GM21367 (cell line): ENCODE data around the gene SCGB1C1.
"Not testable (repeated sequence)": the region's sequence is repeated elsewhere in the genome, so short reads cannot be mapped to it uniquely, and the experiment has no call there.

Source experiments
- ATAC-seq: cut with Tn5 transposase; IDR thresholded peaks from one replicate; pipeline ENCODE4 v1.9.1; 2021; ENCODE audit not compliant: unreplicated experiment

The SCGB1C1 gene

DNA sequence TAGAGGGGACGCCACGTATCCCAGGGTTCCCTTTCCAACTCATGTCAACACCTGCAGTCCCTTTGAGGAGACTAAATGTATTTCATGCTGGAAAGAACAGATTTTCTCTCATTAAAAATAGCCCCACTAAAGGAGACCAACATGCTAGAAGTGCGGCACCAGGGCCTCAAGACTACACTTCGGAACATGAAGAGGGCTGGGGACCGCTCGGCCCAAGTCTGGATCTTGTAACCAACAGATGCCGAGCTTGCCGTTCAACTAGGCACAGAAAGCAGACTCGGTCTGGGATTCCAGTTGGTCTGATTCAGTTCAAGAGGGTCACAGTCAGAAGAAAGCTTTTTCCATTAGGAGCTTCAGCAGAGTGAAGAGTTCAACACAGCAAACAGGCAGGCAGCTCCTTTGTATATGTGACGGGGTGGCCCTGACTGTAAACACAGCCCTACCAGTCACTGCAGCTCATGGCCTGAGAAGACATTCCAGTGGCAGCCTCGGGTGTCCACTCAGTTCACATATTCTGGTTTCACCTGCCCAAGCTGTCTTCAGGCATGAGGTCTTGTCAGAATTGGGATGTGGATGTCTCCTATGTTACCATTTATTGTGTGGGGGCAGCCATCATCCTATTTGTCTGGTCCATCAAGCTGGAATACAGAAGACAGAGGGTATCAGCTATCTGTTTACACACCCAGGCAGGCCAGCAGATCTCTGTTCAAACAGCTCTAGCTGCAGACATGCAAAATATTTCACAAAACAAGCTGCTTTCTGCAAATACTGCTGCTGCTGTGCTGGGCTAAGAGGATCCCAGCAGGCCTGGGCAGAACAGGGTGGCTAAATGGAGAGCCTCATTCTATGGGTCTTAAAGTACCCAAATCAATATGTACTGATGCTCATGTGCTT is 23.4 kb downstream of the SCGB1C1 start:
- no peak for ATAC-seq

DNA sequence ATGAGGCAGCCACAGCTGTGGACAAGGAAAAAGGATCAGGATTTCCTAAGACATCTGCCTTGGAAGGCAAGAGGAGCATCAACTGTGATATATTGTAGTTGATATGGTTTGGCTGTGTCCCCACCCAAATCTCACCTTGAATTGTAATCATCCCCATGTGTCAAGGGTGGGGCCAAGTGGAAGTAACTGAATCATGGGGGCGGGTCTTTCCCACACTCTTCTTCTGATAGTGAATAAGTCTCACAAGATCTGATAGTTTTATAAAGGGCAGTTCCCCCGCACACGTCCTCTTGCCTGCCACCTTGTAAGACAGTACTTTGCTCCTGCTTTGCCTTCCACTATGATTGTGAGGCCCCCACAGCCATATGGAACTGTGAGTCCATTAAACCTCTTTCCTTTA is 24.8 kb downstream of the SCGB1C1 start:
- no peak for ATAC-seq

DNA sequence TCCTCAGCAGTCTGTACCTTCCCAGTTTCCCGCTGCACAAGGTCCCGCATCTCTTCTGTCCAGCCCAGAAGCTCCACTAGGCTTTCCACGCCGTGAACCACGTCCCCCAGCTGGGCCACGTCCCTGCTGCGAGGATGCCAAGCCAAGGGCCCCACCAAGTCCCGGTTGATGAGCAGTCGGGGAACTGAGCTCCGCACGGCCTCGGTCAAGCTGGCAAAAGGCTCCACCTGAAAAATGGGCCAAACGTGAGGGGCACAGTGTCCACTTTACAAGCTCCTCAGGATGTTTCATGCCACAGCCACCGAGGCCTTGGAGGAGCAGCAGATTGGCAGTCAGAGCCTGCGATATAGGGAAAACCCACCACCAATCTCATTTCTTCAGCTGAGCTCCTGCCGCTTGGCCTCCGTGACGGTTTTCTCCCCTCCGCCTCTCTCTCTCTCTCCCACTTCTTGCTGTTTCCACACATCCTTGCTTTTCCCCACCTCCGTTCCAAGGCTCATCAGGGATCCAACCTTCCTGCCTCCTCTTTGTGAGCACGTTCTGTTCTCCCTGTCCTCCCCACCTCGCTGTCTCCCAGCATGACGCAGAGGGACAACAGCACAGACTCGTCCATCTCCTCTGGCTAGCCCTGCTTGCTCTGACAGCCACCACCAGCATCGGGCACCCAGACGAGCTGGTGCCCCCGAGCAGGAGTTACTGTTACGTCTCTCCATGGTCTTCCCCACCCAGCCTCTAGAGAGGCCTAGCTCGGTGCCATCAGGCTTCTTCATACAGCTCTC is 26.1 kb downstream of the SCGB1C1 start:
- no peak for ATAC-seq

DNA sequence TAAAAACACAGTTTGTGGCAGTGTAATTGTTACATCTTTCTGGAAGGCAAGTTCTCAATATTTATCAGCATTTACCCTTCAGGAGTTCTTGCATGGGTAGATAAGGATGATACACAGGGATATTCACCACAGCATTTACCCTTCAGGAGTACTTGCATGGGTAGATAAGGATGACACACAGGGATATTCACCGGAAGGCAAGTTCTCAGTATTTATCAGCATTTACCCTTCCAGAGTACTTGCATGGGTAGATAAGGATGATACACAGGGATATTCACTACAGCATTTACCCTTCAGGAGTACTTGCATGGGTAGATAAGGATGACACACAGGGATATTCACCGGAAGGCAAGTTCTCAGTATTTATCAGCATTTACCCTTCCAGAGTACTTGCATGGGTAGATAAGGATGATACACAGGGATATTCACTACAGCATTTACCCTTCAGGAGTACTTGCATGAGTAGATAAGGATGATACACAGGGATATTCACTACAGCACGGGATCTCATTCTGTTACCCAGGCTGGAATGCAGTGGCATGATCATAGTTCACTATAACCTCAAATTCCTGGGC is 27.9 kb downstream of the SCGB1C1 start:
- ATAC-seq, result not testable (repeated sequence)

DNA sequence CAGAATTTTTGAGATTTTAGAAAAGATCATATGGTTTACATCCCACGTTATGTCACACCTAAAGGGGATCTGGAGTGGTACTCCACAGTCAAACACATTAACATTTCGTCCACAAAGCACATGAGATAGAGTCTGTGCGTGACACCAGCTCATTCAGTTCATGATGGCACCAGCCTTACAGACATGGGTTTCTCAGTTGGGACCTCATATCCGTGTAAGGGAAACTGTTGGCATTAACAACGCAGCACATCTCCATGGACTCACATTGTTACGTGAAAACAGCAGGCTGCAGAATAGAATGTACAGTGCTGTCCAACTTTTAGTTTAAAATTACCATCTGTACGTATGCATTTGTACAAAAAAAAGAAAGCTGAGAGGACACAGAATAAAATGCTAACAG is 28.7 kb downstream of the SCGB1C1 start:
- no peak for ATAC-seq

DNA sequence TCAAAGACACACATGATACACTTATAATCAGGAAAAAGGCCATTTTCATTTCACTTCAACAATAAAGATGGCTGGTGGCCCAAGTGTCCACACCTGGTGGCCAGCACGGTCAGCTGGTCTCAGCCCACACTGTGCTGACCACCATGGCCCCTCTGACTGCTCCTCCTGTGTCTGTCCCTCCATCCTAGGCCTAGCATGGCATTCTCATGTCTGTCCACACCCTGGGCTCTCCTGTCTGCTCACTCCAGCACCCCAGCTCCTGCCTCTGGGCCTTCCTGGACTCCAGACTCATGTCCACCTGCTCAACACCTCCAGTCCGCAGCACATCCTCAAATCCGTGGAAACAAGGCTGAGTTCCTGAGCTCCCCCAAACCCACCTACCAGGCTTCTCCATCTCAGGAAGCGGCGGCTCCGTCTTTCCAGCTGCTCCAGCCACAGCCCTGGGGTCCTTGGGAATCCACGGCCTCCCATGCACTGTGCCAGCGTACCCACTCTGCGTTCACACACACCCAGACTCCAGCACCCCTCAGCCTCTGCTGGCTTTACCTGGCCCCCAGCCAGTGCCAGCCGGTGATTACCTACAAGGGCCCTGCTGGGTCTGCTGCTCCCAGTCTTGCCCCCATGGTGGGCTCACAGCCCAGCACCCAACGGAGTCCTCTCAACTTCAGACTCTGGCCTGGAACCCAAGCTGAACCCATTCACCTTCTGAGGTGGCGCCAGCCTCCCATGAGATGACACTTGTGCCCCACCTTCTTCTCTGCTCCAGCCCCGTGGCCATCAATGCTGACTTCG is 29.3 kb downstream of the SCGB1C1 start:
- no peak for ATAC-seq

DNA sequence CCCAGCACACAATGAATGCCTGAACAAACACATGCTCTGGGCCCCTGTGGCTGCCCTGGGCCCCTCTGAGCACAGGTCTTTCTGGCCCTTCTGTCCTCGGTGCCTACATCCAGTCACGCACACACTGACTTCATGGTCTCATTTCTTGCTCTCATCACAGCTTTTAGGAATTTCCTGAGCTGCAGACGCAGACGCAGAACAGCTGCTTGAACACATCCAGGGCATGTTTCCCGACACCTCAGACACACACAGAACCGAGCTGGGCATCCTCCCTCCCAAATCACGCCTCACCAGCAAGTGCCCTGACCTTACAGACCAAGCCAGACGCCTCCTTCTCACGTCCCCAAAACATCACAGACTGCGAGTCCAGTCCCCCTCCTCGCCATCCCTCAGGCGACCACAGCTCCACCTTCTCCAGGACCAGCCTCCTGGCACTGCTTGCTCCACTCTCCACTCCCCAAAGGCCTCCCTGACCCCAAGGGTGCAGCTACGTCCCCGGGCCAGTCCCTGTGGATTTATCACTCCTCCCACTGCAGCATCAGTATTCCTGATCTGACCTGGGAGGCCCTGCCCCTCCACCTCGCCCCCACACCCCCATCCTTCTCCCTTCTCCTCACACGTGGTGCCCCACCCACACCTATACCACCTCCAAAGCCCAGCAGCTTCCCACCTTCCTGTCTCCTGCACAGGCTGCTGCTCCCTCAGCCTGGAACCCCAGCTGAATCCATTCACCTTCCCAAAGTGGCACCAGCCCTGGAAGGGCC is 30.3 kb downstream of the SCGB1C1 start:
- ATAC-seq, result no peak

DNA sequence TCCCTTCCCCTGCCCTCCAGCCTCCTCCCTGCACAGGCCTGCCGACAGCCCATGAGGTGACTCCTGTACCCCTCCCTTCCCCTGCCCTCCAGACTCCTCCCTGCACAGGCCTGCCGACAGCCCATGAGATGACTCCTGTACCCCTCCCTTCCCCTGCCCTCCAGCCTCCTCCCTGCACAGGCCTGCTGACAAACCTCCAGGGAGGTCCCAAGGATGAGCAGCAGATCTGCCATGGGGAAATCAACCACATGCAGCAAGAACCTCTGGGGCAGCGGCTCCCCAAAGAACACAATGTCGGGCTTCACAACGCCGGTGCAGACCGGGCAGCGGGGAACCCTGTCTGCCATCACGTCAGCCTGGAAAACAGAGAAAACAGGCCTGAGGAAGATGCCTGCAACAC is 31.0 kb downstream of the SCGB1C1 start:
- no peak for ATAC-seq

DNA sequence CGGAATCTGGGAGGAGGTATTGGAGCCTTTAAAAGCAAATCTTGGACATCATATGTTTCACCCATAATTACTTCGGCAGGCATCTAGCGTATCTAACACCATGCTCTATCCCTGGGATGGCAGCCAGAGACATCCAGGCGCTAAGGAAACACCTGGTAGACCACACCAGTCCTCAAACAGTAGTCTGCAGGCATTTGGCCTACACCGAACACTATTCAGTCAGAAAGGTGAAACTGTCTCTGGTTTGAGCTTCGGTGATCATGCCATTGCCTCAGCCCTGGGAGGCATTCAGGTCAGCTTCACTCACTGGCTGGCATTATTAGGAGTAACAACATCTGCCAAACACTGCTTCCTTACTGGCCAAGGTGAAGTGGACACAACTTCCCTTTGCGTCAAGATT is 31.5 kb downstream of the SCGB1C1 start:
- ATAC-seq, result no peak

DNA sequence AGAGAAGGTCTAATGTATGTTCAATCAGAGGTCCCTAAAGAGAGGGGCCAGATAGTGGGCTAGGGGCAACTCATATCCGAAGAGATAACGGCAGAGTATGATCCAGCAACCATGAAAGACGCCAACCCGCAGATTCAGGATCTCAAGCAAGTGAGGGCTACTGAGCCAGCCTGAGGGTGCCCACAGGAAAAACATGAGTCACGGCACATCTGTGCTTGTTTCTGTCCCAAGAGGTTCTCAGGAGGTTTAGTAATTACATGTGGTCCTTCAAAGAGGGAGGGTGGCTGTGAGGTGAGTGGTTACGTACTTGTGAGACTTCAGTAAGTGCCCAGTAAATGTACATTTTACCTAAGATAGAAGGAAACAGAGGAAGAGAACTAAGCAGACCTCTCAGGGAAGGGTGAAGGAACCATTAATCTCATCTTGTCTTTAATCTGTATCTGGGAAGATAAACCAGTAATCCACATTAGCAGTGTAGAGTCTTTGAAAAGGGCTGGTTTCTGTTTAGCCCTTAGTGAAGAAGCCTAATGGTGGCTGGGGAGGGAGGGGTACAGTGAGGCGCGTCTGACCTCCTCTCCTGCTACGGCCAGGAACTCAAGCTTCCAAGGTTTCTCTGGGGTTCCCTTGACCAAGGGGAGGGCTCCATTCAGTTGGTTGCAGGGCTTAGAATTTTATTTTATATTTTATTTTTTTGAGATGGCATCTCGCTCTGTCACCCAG is 33.0 kb downstream of the SCGB1C1 start:
- ATAC-seq, result no peak

DNA sequence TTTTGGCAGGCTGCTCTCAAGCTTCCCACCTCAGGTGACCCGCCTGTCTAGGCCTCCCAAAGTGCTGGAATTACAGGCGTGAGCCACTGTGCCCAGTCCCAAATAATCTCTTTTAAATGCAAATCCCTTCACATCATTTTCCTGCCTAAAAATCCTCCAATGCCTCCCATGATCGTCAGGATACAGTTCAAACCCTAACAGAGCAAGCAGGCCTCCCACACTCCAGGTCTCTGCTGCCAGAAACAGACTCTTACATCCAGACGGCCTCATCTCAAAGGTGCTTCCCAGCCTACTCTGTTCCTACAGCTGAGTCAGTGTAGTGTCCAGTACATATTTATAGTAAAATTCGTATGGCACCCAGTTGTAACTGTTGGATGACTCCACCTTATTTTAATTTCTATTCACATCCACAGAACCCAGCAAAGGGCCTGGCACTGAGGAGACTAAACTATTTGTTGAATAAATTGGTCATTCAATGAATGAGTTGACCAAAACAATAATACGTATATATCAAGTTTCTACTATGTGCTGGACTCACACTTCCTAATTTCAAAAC is 35.0 kb downstream of the SCGB1C1 start:
- ATAC-seq, result no peak

DNA sequence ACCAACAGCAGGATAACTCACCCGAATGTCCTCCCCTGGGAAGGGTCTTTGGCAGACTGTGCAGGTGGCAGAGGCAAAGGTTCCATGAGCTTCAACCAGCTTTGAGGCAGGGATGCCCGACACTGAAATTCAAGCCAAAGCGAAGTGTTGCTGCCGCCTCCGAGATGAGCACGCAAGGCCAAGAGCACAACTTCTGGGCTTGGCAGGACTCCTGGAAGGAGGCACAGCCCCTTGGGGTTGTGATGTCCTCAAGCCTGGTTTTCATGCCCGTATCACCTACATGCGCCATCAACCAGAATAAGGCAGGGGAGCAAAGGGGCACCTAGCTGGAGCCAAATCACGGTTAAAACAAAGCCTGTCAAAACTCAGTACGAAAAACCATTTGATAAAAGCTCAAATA is 37.6 kb downstream of the SCGB1C1 start:
- no peak for ATAC-seq

DNA sequence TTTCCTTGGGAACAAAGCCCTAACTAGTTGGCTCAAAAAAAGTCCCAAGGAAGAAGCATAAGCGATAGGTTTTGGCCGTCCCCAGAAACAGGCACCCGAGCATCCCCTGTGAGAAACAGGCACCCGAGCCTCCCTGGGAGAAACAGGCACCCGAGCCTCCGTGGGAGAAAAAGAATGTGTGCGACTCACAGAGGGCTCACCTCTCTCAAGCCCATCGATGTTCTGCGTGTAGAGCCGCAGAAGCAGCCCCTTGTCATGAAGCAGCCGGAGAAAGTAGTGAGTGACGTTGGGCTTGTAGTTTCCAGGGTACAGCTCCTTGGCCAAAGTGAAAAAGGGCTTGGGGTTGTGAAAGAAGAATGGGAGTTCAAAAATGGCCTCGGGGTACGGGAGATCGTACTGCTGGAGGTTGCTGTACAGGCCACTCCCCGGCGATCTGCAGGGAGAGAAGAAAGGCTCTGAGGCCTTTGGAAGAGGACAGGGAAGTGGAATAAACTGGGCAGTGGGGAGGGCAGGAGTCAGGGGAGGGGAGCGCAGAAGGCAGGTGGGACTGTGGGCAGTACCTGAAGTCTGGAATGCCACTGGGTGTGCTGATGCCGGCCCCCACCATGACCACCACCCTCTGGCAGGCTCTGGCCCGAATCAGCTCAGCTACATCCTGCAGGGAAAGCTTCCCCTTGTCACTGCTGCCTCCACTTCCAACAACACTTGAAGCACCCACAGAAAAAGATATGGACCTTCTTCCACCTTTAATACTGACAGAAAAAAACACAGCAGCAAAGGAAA is 40.1 kb downstream of the SCGB1C1 start:
- ATAC-seq, result no peak

DNA sequence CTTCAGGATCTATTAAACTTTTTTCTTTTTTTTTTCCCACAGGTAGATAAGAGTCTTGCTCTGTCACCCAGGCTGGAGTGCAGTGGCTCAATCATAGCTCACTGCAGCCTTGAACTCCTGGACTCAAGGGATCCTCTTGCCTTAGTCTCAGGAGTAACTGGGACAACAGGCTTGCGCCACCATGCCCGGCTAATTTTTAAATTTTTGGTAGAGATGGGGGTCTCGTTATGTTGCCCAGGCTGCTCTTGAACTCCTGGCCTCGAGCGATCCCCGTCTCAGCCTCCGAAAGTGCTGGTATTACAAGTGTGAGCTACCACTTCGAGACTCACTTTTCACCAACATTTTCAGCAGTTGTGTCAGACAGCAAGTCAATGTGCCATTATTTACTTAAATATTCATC is 42.3 kb downstream of the SCGB1C1 start:
- ATAC-seq, result no peak

DNA sequence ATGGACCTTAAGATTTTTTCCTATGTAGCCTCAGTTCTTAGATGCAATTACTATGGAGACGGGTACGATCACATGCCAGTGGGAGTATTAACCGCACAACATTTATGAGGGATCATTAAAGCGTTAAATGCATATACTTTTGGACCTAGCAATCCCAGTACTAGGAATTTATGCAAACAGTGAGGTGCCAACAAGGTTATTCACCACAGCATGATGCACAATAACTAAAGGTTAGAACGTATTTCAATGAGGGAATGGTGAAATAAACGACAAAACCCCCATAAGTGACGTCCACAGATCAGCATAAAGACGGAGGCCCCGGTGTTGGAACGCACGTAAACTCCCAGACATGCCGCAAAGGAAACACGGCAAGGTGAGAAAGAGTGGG is 42.7 kb downstream of the SCGB1C1 start:
- ATAC-seq, result peak; percentile 5

DNA sequence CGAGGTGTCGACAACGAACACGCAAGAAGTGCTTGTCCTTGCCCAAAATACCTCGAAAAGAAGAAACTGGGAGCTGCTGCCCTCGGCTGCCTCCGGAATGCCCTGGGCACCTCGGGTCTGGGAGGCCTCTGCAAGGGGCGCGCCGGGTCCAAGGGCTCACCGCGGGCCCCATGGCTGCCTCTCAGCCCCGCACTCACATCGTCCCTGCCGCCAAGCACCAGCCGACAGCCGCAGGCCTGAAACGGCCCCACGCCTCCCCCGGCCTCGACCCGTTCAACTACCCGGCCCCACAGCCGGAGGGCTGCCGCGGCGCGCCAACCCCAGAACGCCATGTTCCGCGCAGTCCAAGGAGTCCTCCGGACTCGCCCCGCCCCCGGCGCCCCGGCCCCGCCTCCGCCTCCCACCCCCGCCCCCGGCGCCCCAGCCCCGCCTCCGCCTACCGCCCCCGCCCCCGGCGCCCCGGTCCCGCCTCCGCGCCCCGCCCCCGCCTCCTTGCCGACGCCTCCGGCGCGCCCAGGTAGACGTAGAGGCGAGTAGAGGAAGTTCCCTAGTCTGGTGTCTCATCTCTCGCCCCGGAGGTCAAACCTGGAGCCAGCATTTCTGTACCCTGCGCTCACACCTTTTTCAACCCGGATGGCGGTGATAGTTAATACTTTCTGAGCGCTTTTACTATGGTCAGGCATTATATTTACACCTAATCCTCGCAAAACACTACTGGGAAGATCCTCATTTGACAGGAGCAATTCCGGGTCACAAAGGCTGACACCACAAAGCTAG is 43.3 kb downstream of the SCGB1C1 start, which contains the start of gene SIRT3:
TSS of gene SIRT3 (minus strand) at position 346 of the 777 bp plus-strand sequence. CDS start at position 332, 14 bp downstream.
- ATAC-seq, result peak; percentile 56
